Testis (tissue), 3 donors: Measurements from ENCODE around the gene BSPRY. TPM values are rescaled to one million over a fixed set of nuclear protein-coding genes. Genes with fewer than 3 reads are reported as not detected.

ENCODE experiments used
- DNase-seq: peaks from one replicate; pipeline ENCODE4 v3.0.0-alpha.2; 2019
- H3K27ac ChIP-seq, 2 donors: fragments of 200-600 bp; sonication (generic); one replicate each; pipeline ENCODE4 v1.5.1; 2019
- H3K27me3 ChIP-seq: fragments of 200-600 bp; sonication (generic); one replicate; pipeline ENCODE4 v1.5.1; 2019
- H3K36me3 ChIP-seq: fragments of 200-600 bp; sonication (generic); one replicate; pipeline ENCODE4 v1.5.1; 2017; ENCODE audit warnings: low read depth; ENCODE audit errors: missing control alignments
- H3K4me1 ChIP-seq: fragments of 200-600 bp; sonication (generic); one replicate; pipeline ENCODE4 v1.5.1; 2019
- H3K4me3 ChIP-seq, 2 donors: fragments of 200-600 bp; sonication (generic); one replicate each; pipeline ENCODE4 v1.5.1; 2017 to 2019
- H3K9me3 ChIP-seq: fragments of 200-600 bp; sonication (generic); one replicate; pipeline ENCODE4 v1.5.1; 2017
- POLR2A ChIP-seq: fragments of 450-650 bp; IDR thresholded peaks from one replicate; pipeline ENCODE4 v1.6.1; 2017; ENCODE audit warnings: antibody characterized with exemption, mild to moderate bottlenecking, moderate library complexity
- WGBS, 2 donors: methylation state at CpG; one replicate each; pipeline ENCODE4 v1.1.5; 2018; 5-methylcytosine and 5-hydroxymethylcytosine counted together
- intact Hi-C: fragments of 100-400 bp; cut with DNase I; formaldehyde crosslinking; loops from one replicate; pipeline ENCODE4 v1.15.1; 2023; ENCODE audit warnings: low total_unique reads
- polyA plus RNA-seq: library from polyadenylated mRNA; stranded (reverse); fragments of 350-450 nt; fragmentation: Illumina TruSeq; extraction: RNeasy Lipid Tissue Mini Kit (QIAGEN cat#74804); gene quantifications from one replicate; pipeline ENCODE4 v1.2.3, GENCODE V29; 2014; ENCODE audit warnings: low read depth, low replicate concordance; ENCODE audit not compliant: insufficient read depth
- total RNA-seq, 2 donors: library from RNA; depleted of rRNA; stranded (reverse); fragments of >200 nt; gene quantifications; one replicate each; pipeline ENCODE4 v1.2.3, GENCODE V29; 2016
- TF ChIP-seq, protein P1 (sequence below), 3 experiments: fragments of 450-650 bp in 2 of 3; fragments of 200-600 bp in 1 of 3; sonication (generic) in 1 of 3; IDR thresholded peaks; one replicate each; pipeline ENCODE4 v1.5.1; 2016 to 2019; ENCODE audit warnings: antibody characterized with exemption in 3 of 3, mild to moderate bottlenecking in 2 of 3, moderate library complexity in 1 of 3

The BSPRY gene
- total and polyA plus RNA-seq, 3 donors from 2014 or later = 4.5 to 14.2 (median 8.8) TPM

DNA sequence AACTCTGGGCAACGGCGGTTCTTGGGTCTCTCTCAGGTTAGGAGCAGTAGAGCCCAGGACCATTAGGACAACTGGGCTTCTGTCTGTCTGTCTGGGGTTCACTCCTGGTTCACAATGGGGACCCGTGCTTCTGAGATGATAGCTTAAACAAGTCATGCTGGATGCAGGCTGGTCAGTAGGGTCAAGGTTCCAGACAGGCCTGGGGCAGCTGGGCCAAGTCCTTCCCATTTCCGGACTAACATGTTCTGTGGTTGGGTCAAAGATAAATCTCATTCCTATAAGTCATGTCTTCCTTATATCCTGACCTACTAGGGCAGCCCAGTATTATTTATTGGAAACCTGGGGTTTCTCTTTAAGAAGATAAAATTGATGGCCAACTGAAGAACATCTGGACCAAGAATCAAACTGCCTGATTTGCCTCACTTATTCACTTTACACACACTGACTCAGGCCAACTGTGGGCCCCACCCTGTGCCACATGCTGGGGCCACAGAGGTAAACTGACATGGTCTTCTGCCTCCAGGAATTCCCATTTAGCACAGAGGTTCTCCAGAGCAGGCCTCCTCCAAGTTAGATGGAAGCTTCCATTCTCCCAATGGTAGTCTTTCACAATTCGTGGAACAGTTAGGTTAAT lies 19.1 kb downstream of the BSPRY start:
- no peaks in the 10 kb centered on the region for H3K27me3 ChIP-seq
- H3K27ac ChIP-seq = no peak overlapping the region
- DNase-seq = no peak
- no peaks in the 10 kb centered on the region for H3K9me3 ChIP-seq
- TF ChIP-seq POLR2A = no peak
- TF ChIP-seq, protein P1, sequence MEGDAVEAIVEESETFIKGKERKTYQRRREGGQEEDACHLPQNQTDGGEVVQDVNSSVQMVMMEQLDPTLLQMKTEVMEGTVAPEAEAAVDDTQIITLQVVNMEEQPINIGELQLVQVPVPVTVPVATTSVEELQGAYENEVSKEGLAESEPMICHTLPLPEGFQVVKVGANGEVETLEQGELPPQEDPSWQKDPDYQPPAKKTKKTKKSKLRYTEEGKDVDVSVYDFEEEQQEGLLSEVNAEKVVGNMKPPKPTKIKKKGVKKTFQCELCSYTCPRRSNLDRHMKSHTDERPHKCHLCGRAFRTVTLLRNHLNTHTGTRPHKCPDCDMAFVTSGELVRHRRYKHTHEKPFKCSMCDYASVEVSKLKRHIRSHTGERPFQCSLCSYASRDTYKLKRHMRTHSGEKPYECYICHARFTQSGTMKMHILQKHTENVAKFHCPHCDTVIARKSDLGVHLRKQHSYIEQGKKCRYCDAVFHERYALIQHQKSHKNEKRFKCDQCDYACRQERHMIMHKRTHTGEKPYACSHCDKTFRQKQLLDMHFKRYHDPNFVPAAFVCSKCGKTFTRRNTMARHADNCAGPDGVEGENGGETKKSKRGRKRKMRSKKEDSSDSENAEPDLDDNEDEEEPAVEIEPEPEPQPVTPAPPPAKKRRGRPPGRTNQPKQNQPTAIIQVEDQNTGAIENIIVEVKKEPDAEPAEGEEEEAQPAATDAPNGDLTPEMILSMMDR (IDR thresholded peaks at IDR 0.05) = no peak
- no peak overlapping the region for H3K4me3 ChIP-seq
- H3K36me3 ChIP-seq = no peaks in the 10 kb centered on the region
- 84 to 89% methylated on average over 5 of the region's 5 CpGs for WGBS, 2 donors
- no peaks in the 10 kb centered on the region for H3K4me1 ChIP-seq
- intact Hi-C loops = no loop called here

GRCh38 chr9:113368982-113369854 lies 19.9 kb downstream of the BSPRY start:
- Histone ChIP-seq H3K27ac (no peak overlapping the region), H3K9me3 (no peaks in the 10 kb centered on the region), H3K36me3 (no peaks in the 10 kb centered on the region), H3K27me3 (no peaks in the 10 kb centered on the region), H3K4me1 (no peaks in the 10 kb centered on the region), H3K4me3 (no peak overlapping the region)
- DNase-seq = no peak
- TF ChIP-seq, protein P1 (IDR thresholded peaks at IDR 0.05) = no peak
- no peak for TF ChIP-seq POLR2A
- 62 to 76% methylated on average over 5 to 13 of the region's 13 CpGs for WGBS, 2 donors
- intact Hi-C loops = no loop called here

GRCh38 chr9:113369855-113370140 lies 20.5 kb downstream of the BSPRY start:
- Histone ChIP-seq H3K27ac (no peak overlapping the region), H3K9me3 (no peaks in the 10 kb centered on the region), H3K4me1 (no peaks in the 10 kb centered on the region), H3K36me3 (no peaks in the 10 kb centered on the region), H3K4me3 (no peak overlapping the region), H3K27me3 (no peaks in the 10 kb centered on the region)
- WGBS, 2 donors = 81 to 85% methylated on average over 7 to 11 of the region's 11 CpGs
- TF ChIP-seq, protein P1 (IDR thresholded peaks at IDR 0.05) = no peak
- no peak for TF ChIP-seq POLR2A
- DNase-seq = no peak
- intact Hi-C loops = no loop called here

- Histone ChIP-seq H3K27me3 (no peaks in the 10 kb centered on the region), H3K36me3 (no peaks in the 10 kb centered on the region), H3K4me1 (peaks cover 4% of the 10 kb centered on the region), H3K27ac (no peak overlapping the region), H3K4me3 (no peak overlapping the region), H3K9me3 (no peaks in the 10 kb centered on the region)
- 71 to 73% methylated on average over 6 to 8 of the region's 8 CpGs for WGBS, 2 donors
- DNase-seq = no peak
- intact Hi-C loops = no loop called here
- no peak for TF ChIP-seq POLR2A
Observed at GRCh38 chr9:113370806-113371325, 21.5 kb downstream of the BSPRY start.

DNA sequence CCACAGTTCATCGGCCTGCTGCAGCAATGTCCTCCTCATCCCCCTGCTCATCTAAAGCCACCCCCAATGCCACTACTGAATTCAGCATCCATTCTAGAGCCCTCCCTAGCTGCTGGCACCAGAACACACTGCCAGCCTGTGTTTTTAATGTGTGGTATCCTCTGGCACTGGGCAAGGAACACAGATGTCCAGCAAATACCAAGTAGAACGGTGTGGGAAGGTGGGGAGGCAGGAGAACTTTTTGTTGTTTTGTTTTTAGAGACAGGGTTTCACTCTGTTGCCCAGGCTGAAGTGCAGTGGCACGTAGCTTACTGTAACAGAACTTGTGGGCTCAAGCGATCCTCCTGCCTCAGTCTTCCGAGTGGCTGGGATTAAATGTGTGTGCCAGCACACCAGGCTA lies 22.7 kb downstream of the BSPRY start:
- no peak for DNase-seq
- Histone ChIP-seq H3K27me3 (no peaks in the 10 kb centered on the region), H3K4me1 (peaks cover 4% of the 10 kb centered on the region), H3K9me3 (no peaks in the 10 kb centered on the region), H3K36me3 (no peaks in the 10 kb centered on the region), H3K27ac (no peak overlapping the region), H3K4me3 (no peak overlapping the region)
- 87 to 93% methylated on average over 5 of the region's 5 CpGs for WGBS, 2 donors
- intact Hi-C loops = no loop called here
- no peak for TF ChIP-seq POLR2A
- TF ChIP-seq, protein P1 (IDR thresholded peaks at IDR 0.05) = no peak
